Lung microvascular endothelial cell (primary cell): ENCODE data around the gene AQP5. TPM values are rescaled to one million over a fixed set of nuclear protein-coding genes. Genes with fewer than 3 reads are reported as not detected.

Experiments
- total RNA-seq: library from RNA; depleted of rRNA; stranded (reverse); fragments of >200 nt; gene quantifications from 2 replicates; pipeline ENCODE4 v1.2.1, GENCODE V29; 2014

Gene AQP5
- total RNA-seq, 1 donor from 2014 or later: not detected

Other genes with a start within 250 kb of the AQP5 start
- gene TMBIM6, start 220.3 kb upstream of the AQP5 start, total RNA-seq: 324 and 480 TPM in 2 replicates
- gene NCKAP5L, start 133.5 kb upstream of the AQP5 start, total RNA-seq: 6.1 and 6.9 TPM in 2 replicates
- 2.0 TPM in 2 replicates for gene BCDIN3D, start 118.8 kb upstream of the AQP5 start, total RNA-seq
- not detected in 2 replicates for gene FAIM2, start 58.0 kb upstream of the AQP5 start, total RNA-seq
- not detected in 2 replicates for gene AQP2, start 11.1 kb upstream of the AQP5 start, total RNA-seq
- not detected in 2 replicates for gene AQP6, start 11.1 kb downstream of the AQP5 start, total RNA-seq
- gene RACGAP1, start 63.6 kb downstream of the AQP5 start, total RNA-seq: 5.8 and 23.3 TPM in 2 replicates
- under 0.01 TPM in 1 of 2 replicates, not detected in the other for gene ASIC1, start 95.7 kb downstream of the AQP5 start, total RNA-seq
- gene SMARCD1, start 123.5 kb downstream of the AQP5 start, total RNA-seq: 41.6 and 41.9 TPM in 2 replicates
- under 0.01 TPM in 1 of 2 replicates, not detected in the other for gene GPD1, start 142.1 kb downstream of the AQP5 start, total RNA-seq
- 50.6 and 72.4 TPM in 2 replicates for gene COX14, start 150.4 kb downstream of the AQP5 start, total RNA-seq
- gene CERS5, start 205.5 kb downstream of the AQP5 start, total RNA-seq: 28.8 and 33.9 TPM in 2 replicates